Measurements from ENCODE around the gene SENP1.

Gene SENP1

DNA sequence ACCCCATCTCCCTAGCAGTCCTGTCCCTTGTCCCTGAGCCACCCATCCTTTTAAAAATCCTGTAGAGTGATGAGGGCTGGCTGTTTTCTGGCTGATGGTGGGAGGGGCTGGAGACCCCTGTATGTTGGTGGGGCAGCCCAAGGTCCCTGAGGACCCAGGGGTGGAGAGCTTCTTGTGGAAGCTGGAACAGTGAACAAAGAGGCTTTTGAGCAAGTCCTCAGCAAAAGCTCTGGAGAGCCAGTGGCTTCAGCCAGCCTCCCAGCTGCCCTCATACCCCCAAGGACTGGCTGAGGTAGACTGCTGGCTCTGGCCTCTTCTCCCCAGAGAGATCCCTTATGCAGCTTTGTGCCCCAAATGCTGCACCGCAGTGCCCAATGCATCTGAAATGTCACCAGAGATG lies 72.4 kb downstream of the SENP1 start:
- DNase-seq, result no peak

GRCh38 chr12:48032597-48032996 lies 73.3 kb downstream of the SENP1 start:
- no peak for DNase-seq

GRCh38 chr12:48031135-48031960 lies 74.5 kb downstream of the SENP1 start:
- no peak for DNase-seq

DNA sequence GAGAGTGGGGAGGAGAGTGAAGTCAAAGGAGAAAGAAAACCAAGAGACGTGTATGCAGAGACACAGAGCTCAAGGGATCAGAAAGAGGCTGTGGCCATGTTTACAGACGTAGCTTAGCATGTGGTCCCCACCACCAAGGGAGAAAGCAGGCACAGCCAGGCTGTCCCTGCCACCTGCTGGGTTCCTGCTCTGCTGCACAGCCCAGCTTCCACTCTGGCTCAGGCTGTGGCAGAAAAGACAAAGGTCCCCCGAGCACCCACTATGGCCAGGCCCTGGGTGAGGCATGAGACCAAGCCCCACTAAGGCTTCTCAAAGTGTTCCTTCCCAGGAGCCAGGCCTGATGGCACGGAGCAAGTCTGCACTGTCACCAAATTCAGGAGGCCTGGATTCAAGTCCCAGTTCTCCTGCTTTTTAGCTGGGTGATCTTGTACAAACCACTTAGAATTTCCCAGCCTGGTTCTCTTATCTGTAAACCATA lies 75.7 kb downstream of the SENP1 start:
- no peak for DNase-seq

DNA sequence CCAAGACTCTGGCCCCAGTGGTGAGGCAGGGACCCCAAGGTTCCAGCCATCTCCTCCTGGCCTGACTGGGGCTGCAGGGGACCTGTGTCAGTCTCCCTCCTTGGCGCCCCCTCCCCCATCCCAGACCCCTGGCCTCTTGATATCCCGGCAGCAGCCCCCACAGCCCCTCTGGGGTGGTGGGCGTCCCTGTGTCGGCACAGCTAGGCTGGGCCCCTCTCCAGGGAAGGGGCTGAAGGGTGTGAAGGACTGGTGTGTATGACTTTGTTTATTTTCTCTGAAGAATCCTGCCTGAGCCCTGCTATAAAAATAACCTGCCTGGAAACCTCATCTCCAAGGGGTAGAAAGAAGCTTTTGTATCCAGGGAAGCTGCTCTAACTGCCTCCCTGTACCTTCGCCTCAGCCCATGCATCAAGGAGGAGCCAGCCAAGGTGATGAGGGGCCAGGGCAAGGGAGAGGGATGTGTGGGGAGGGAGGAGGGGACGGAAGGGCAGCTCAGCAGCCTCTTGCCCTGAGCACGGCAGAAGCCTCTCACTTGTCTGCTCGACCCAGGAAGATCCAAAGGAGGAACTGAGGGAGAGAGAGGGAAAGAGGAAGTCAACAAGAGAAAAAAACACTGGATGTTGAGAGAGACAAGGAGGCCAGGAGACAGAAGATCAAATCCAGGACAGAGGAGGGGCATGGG lies 76.2 kb downstream of the SENP1 start:
- no peak for DNase-seq

DNA sequence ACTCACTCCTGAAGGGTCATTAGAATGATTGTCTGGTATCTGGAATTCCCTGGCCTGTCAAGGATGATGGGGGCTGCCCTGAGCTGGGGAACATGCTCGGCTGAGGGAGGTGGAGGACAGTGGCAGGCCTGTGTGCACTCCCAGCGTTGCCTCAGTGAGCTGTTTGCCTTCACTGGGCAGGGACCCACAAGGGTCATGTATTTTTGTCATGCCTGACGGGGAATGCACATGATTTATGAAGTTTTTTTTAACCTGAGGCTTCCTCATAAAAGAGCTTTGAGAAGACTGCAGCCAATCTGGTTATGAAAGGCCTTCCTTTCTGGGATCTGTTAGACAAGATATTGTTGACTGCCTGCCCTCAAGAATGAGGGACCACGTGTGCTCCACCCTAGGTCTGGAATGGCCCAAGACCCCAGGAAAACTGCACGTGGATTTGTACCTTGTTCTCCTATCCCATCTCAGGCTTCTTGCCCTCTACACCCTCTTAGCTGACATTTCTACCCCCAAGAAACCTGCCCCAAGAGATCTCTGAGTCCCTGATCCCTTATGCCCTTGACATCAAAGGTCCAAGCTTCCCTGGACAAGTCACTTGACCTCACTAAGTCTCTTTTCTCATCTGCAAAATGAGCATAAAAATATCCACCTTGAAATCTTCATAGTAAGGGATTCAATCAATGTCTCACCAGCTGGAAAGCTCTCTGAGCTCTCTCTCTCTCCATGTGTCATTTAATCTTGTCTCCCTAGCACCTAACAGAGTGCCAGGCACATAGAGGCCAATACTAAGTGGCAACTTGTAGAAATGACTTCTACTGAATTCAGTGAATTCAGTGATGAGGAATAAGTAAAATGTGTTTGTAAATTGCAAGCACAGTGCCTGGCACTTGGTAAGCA lies 77.1 kb downstream of the SENP1 start:
- no peak for DNase-seq

GRCh38 chr12:48027183-48028002 lies 78.5 kb downstream of the SENP1 start:
- DNase-seq, result no peak

GRCh38 chr12:48026060-48026827 lies 79.6 kb downstream of the SENP1 start:
- no peak for DNase-seq

DNA sequence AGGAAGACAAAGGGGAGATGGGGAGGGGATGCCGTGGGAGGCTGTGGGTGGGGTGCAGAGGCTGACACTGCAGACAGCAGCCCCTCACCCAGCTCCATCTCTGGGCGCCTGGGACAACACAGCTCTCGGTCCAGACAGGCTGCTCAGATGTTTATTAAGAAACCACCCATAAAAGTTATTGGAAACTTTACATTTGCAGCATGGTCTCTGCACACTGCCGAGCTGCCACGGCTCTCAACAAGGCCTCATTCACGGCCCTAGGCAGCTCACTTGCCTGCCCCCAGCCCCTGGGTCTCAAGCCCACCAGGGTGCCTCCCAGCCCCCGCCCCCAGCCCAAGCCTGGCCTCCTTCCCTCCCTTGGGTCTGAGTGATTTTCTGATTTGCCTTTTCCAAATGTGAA lies 80.6 kb downstream of the SENP1 start:
- no peak for DNase-seq

- no peak for DNase-seq
Measured at GRCh38 chr12:48024735-48025134, 81.1 kb downstream of the SENP1 start.

- DNase-seq, result no peak
Measured at GRCh38 chr12:48023386-48023785, 82.5 kb downstream of the SENP1 start.

DNA sequence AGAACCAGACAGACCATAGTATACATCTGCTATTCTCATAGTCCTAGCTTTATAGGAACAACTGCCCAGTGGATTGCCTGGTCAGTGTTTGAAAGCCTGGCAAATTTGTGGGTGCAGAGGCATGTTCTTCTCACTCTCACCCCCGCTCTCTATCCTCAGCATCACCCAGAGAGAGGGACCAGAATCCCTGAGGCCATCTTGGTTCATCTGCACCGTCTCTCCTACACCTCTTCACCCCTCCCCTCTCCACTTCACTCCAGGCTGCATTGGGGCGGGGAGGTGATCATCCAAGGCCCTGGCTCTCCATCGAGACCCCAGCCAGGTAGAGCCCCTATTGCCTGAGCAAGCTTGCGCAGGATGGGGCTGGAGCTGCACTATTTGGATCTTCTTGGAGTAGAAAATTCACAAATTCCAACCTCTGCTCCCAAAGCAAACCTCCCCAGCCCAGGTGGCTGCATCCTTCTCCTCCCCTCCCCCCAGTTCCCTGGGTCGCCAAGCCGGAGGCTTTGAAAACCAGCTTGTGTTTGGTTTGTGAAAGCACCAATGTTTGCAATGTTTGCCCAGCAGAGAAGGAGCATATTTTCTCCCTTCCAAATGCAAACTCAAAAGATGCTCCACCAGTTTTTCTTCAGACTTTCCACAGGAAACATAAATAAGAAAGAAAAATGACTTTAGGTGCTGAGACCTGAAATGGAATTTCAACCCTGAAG lies 83.0 kb downstream of the SENP1 start:
- no peak for DNase-seq

DNA sequence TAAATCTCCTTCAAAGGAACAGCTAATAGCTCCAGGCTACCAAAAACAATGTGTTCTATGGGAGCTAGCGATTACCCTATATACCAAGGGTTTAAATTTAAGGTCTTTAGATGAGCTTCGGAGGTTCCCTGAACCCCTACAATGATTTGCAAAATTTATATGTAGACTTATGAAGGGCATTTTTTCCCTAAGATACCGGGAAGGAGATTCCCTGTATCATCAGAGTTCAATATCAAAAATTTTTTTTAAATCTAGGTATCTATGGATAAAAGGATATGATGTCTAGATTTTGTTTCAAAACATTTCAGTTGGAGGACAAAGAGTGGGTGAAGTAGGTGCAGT lies 83.7 kb downstream of the SENP1 start:
- no peak for DNase-seq

- no peak for DNase-seq
Measured at GRCh38 chr12:48021485-48022179, 84.2 kb downstream of the SENP1 start.

DNA sequence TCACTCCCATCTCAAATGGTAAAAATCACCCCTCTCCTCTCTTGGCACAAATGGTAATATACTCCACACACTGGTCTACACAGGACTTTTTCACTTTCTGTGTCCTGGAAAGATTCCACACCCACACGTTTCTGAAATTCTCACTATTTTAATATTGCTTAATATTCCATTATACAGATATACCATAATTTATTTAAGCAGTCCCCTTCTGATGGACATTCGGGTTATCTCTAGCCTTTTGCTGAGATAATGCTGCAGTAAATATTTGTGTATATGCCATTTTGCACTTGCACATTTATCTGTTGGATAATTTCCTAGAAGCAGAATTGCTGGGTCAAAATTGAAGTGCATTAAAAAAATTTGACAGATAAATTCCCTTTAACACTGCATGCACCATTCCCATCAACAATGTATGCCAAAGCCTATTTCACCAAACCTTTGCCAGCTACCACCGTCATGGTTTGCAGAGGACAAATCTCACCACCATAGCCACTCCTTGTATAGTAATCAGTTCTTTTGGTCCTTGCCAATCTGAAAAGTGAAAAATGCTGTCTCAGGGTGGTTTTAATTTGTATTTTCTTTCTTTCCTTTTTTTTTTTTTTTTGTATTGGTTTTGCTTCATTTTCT lies 86.1 kb downstream of the SENP1 start:
- DNase-seq, result no peak

- no peak for DNase-seq
Measured at GRCh38 chr12:48018618-48018995, 87.3 kb downstream of the SENP1 start.

DNA sequence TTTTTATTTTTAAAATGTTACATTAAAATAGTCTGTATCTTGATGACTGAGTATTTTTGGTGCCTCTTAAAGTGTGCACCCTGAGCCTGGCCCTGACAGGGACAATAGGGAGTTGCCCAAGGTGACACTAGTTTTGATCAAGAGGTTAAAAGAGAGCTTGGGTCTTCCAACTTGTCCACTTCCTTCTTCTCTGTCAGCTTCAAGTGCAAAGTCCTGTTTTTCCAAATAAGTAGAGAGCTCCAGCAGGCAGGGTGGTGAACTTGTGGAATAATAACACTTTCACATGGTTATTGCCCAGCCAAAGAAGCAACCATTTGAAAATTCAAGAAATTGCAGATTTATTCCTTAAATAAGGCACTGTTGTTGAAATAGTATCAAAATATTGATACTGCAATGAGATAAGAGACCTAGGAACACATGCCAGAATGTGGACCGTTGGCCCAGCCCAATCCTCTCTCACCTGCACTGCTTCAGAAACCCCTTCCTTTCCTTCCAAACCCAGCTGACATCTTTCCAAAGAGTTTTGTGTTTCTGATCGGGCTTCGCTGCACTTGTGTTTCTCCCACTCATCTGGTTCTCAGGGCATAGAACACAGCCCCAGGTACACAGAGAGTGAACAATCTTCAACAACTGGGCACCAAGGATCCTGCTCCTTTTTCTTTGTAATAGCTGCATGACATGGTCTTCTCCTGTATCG lies 87.8 kb downstream of the SENP1 start:
- DNase-seq, result no peak

- DNase-seq, result no peak
Measured at GRCh38 chr12:48017496-48017895, 88.4 kb downstream of the SENP1 start.

DNA sequence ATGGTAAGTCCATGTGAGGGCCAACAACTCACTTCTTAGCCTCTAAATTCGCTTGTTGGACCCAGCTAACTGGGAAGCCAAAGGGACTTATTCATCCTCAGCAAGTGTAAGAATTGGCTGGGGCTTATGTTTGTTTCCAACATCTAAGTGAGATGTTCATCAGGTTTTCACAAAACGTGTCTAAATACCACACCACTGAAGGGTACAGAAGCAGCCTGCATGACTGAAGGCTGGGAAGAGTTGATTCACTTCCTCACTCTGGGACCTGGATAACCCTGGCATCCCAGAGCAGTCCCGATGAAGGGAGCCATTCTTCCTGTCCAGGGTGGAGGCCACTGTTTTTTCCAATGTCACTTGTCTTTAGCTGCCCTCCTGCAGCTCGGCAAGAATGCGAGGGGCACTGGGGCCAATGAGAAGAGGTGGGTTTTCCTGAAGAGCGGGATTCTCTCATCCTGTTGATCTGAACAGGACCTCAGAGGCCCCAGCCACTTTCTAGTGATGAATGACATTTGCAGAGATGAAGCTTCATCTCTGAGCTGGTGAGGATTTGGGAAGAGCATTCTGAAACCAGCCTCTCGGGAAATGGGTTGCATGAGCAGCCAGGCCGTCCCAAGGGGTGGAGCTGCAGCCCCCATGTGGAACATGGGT lies 89.4 kb downstream of the SENP1 start:
- no peak for DNase-seq

All from NCI-H2171 (cell line).